Heart left ventricle (tissue), 13 donors: Measurements from ENCODE around the gene NFS1.

Experiments
- POLR2A ChIP-seq, 2 donors: fragments of 450-650 bp; IDR thresholded peaks; one replicate each; pipeline ENCODE4 v1.6.1; 2017; ENCODE audit warnings: antibody characterized with exemption in 2 of 2, mild to moderate bottlenecking in 2 of 2, moderate library complexity in 2 of 2
- TF ChIP-seq, protein P1 (sequence below), 12 donors: fragments of 200-600 bp; sonication (generic) in 4 of 12; IDR thresholded peaks; one replicate each; pipeline versions ENCODE4 v1.5.0 to v1.8.0; 2018 to 2022; ENCODE audit warnings: antibody characterized with exemption in 12 of 12, mild to moderate bottlenecking in 5 of 12
- donor health status: ischemic (EF 13 %, LVEDD 7.1; RV severe dilation, severe dysfunction).
- donor health status: DM: no; HTN: yes; CAD: no.
- donor health status: DM: no; HTN: no; CAD: no.
- donor health status: ischemic (EF 25% LVEDD 6.9; RV normal size, moderate dysfunction).
- donor health status: ischemic (EF 25% LVEDD 5.7; RV mildly dilated, moderate dysfunction).
- donor health status: ischemic (EF 35%, LVEDD 5.7; RV mildly dilated, moderate dysfunction).
- donor health status: nonischemic (EF 11% LVEDD 7.7; RV severe dilation, severe dysfunction).
- donor health status: DM: yes; HTN: yes; CAD: no.
- donor health status: PGD.
- donor health status: ischemic (EF 29% LVEDD 5.4; RV normal size, mild dysfunction).
- donor health status: nonischemic (EF 23%, LVEDD 6.1; RV moderate dilation, normal function).

DNA sequence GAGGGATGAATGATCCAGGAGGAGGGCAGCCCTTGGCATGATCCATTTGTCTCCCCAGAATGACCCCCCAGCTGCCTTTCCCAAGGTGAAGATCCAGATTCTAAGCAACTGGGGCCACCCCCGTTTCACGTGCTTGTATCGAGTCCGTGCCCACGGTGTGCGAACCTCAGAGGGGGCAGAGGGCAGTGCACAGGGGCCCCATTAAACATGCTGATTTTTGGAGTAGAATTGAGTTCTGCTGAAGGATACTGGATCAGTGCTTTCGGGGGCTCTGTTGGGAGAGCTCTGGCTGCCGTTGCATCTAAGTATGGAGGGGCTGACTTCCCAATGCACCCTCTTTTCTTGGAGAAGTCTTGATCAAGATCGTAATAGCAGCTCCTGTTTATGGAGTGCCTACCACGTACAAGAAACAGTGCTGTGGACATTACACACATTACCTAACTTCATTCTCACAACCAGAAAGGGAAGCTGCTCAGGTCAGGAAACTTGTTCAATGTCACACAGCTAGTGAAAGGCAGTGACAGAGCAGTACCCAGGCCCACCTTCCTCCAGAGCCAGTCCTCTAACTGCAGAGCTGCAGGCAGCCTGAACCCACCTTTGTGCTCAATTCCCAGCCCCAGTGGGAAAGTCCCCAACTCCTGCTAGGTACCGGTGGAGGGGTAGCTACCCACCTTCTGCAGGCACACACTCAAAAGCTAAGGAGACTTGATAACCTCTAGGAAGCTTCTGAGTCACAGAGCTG, 78.2 kb downstream of the NFS1 start:
- TF ChIP-seq, protein P1, sequence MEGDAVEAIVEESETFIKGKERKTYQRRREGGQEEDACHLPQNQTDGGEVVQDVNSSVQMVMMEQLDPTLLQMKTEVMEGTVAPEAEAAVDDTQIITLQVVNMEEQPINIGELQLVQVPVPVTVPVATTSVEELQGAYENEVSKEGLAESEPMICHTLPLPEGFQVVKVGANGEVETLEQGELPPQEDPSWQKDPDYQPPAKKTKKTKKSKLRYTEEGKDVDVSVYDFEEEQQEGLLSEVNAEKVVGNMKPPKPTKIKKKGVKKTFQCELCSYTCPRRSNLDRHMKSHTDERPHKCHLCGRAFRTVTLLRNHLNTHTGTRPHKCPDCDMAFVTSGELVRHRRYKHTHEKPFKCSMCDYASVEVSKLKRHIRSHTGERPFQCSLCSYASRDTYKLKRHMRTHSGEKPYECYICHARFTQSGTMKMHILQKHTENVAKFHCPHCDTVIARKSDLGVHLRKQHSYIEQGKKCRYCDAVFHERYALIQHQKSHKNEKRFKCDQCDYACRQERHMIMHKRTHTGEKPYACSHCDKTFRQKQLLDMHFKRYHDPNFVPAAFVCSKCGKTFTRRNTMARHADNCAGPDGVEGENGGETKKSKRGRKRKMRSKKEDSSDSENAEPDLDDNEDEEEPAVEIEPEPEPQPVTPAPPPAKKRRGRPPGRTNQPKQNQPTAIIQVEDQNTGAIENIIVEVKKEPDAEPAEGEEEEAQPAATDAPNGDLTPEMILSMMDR (IDR thresholded peaks at IDR 0.05): no peak
- no peak for TF ChIP-seq POLR2A (IDR thresholded peaks at IDR 0.05)
